Measurements from ENCODE around the gene PRAC1. TPM values are rescaled to one million over a fixed set of nuclear protein-coding genes. Genes with fewer than 3 reads are reported as not detected.

PRAC1 gene
- total RNA-seq, 1 donor from 2014 or later, result not detected

GRCh38 chr17:48730240-48730550 lies 7.9 kb upstream of the PRAC1 start:
- Mint-ChIP-seq H3K4me3 (peak overlapping the region; percentile 45), H3K27ac (no peak overlapping the region), H3K4me1 (ENCODE audit: unreplicated experiment) (peaks cover 4% of the 10 kb centered on the region), H3K27me3 (peaks cover 98% of the 10 kb centered on the region), H3K36me3 (no peaks in the 10 kb centered on the region), H3K9me3 (no peaks in the 10 kb centered on the region)
- no peak for DNase-seq (ENCODE audit: extremely low spot score, unreplicated experiment)
- no peak for TF ChIP-seq CTCF (conservative IDR thresholded peaks at IDR 0.05)

- Mint-ChIP-seq H3K27me3 (peaks cover 98% of the 10 kb centered on the region), H3K27ac (peak overlapping the region; percentile 29), H3K36me3 (no peaks in the 10 kb centered on the region), H3K9me3 (no peaks in the 10 kb centered on the region), H3K4me3 (peak overlapping the region; percentile 85), H3K4me1 (ENCODE audit: unreplicated experiment) (peaks cover 4% of the 10 kb centered on the region)
- DNase-seq (ENCODE audit: extremely low spot score, unreplicated experiment), result no peak
- no peak for TF ChIP-seq CTCF (conservative IDR thresholded peaks at IDR 0.05)
Observed at GRCh38 chr17:48729335-48730239, 7.3 kb upstream of the PRAC1 start.

GRCh38 chr17:48728232-48729231 lies 6.2 kb upstream of the PRAC1 start, which contains the start of gene HOXB13:
Gene HOXB13 (minus strand): TSS chr17:48728750. CDS start chr17:48728593, 157 bp downstream.
- peaks cover 7% of the 10 kb centered on the region for H3K4me1 Mint-ChIP-seq (ENCODE audit: unreplicated experiment)
- DNase-seq (ENCODE audit: extremely low spot score, unreplicated experiment), result no peak
- no peaks in the 10 kb centered on the region for H3K9me3 Mint-ChIP-seq
- peak within 1 kb of the TSS; percentile 85 for H3K4me3 Mint-ChIP-seq
- H3K36me3 Mint-ChIP-seq, result no peaks in the 10 kb centered on the region
- peaks cover 98% of the 10 kb centered on the region for H3K27me3 Mint-ChIP-seq
- no peak for TF ChIP-seq CTCF (conservative IDR thresholded peaks at IDR 0.05)
- peak within 1 kb of the TSS; percentile 29 for H3K27ac Mint-ChIP-seq

GRCh38 chr17:48727415-48728175 lies 5.3 kb upstream of the PRAC1 start:
- Mint-ChIP-seq H3K9me3 (no peaks in the 10 kb centered on the region), H3K36me3 (no peaks in the 10 kb centered on the region), H3K4me1 (ENCODE audit: unreplicated experiment) (peaks cover 7% of the 10 kb centered on the region), H3K27ac (no peak overlapping the region), H3K27me3 (peaks cover 100% of the 10 kb centered on the region), H3K4me3 (peak overlapping the region; percentile 67)
- TF ChIP-seq CTCF (conservative IDR thresholded peaks at IDR 0.05), result no peak
- no peak for DNase-seq (ENCODE audit: extremely low spot score, unreplicated experiment)

- no peaks in the 10 kb centered on the region for H3K9me3 Mint-ChIP-seq
- H3K27me3 Mint-ChIP-seq, result peaks cover 100% of the 10 kb centered on the region
- H3K27ac Mint-ChIP-seq, result no peak overlapping the region
- H3K4me3 Mint-ChIP-seq, result peak overlapping the region; percentile 8
- no peaks in the 10 kb centered on the region for H3K36me3 Mint-ChIP-seq
- peaks cover 7% of the 10 kb centered on the region for H3K4me1 Mint-ChIP-seq (ENCODE audit: unreplicated experiment)
- TF ChIP-seq CTCF (conservative IDR thresholded peaks at IDR 0.05), result no peak
- no peak for DNase-seq (ENCODE audit: extremely low spot score, unreplicated experiment)
Observed at GRCh38 chr17:48726916-48727286, 4.6 kb upstream of the PRAC1 start.
